ENCODE data around the gene PSMD4. TPM values are rescaled to one million over a fixed set of nuclear protein-coding genes. Genes with fewer than 3 reads are reported as not detected.

Gene PSMD4
- total RNA-seq, 6 donors from 2014 or later: 102 to 132 (median 119) TPM

GRCh38 chr1:151277249-151277648 is 22.7 kb downstream of the PSMD4 start:
- no peak overlapping the region for H3K4me3 ChIP-seq
- WGBS, 2 donors: 53 to 62% methylated on average over 2 of the region's 2 CpGs
- peaks cover 0 to 9% (median 2%) of the 10 kb centered on the region in 4 donors for H3K36me3 ChIP-seq
- DNase-seq (no peak), ATAC-seq (ENCODE audit: low FRiP score in 2 of 2) (no peak)
- TF ChIP-seq EP300 (IDR thresholded peaks at IDR 0.05) (no peak), POLR2A (IDR thresholded peaks at IDR 0.05) (no peak), POLR2AphosphoS5 (IDR thresholded peaks at IDR 0.05) (peak in 1 of 2 donors; percentile 15), CTCF (IDR thresholded peaks at IDR 0.05) (no peak)
- H3K27me3 ChIP-seq: no peaks in the 10 kb centered on the region
- H3K27ac ChIP-seq: peak overlapping the region in 1 of 4 donors; percentile 67
- peaks cover 5 to 14% (median 8%) of the 10 kb centered on the region in 4 donors for H3K4me1 ChIP-seq
- no peaks in the 10 kb centered on the region for H3K9me3 ChIP-seq

GRCh38 chr1:151281225-151281968 is 26.9 kb downstream of the PSMD4 start:
- peaks cover 2 to 16% (median 7%) of the 10 kb centered on the region in 4 donors for H3K36me3 ChIP-seq
- TF ChIP-seq POLR2A (IDR thresholded peaks at IDR 0.05) (peak in 3 of 4 donors; percentile 57 to 82 (median 66)), POLR2AphosphoS5 (IDR thresholded peaks at IDR 0.05) (peak; percentile 68 to 89), CTCF (IDR thresholded peaks at IDR 0.05) (peak in 4 of 6 experiments; percentile 33 to 66 (median 54)), EP300 (IDR thresholded peaks at IDR 0.05) (peak in 1 of 4 donors; percentile 58)
- DNase-seq: peak; percentile 94 to 95
- peak; percentile 91 to 93 for ATAC-seq (ENCODE audit: low FRiP score in 2 of 2)
- H3K9me3 ChIP-seq: no peaks in the 10 kb centered on the region
- H3K27ac ChIP-seq: peak overlapping the region; percentile 98
- 0% methylated on average over 23 to 48 of the region's 48 CpGs for WGBS, 2 donors
- H3K27me3 ChIP-seq: no peaks in the 10 kb centered on the region
- peaks cover 16 to 31% (median 21%) of the 10 kb centered on the region in 4 donors for H3K4me1 ChIP-seq
- peak overlapping the region; percentile 44 to 87 (median 80) for H3K4me3 ChIP-seq

- DNase-seq (peak; percentile 99 to 100), ATAC-seq (ENCODE audit: low FRiP score in 2 of 2) (peak; percentile 94 to 98)
- Histone ChIP-seq H3K4me1 (peaks cover 16 to 31% (median 21%) of the 10 kb centered on the region in 4 donors), H3K4me3 (peak within 1 kb of the TSS; percentile 77 to 97 (median 84)), H3K27me3 (no peaks in the 10 kb centered on the region), H3K9me3 (no peaks in the 10 kb centered on the region), H3K36me3 (peaks cover 11 to 25% (median 16%) of the 10 kb centered on the region in 4 donors), H3K27ac (peak within 1 kb of the TSS; percentile 98)
- TF ChIP-seq CTCF (IDR thresholded peaks at IDR 0.05): peak in 1 of 6 experiments; percentile 5
- TF ChIP-seq POLR2AphosphoS5 (IDR thresholded peaks at IDR 0.05): peak; percentile 75 to 76
- peak; percentile 44 to 85 (median 82) for TF ChIP-seq POLR2A (IDR thresholded peaks at IDR 0.05)
- TF ChIP-seq EP300 (IDR thresholded peaks at IDR 0.05): no peak
- WGBS, 2 donors: 0% methylated on average over 23 to 28 of the region's 74 CpGs
Observed at GRCh38 chr1:151281969-151282882, 27.7 kb downstream of the PSMD4 start, which contains the start of gene ZNF687. Gene ZNF687 (plus strand): TSS chr1:151282299. CDS start chr1:151286292, 3,993 bp downstream.

- ATAC-seq (ENCODE audit: low FRiP score in 2 of 2) (no peak), DNase-seq (peak in 1 of 2 donors; percentile 60)
- no peaks in the 10 kb centered on the region for H3K27me3 ChIP-seq
- H3K4me3 ChIP-seq: peak overlapping the region; percentile 77 to 97 (median 84)
- TF ChIP-seq POLR2A (IDR thresholded peaks at IDR 0.05) (no peak), EP300 (IDR thresholded peaks at IDR 0.05) (no peak), POLR2AphosphoS5 (IDR thresholded peaks at IDR 0.05) (no peak), CTCF (IDR thresholded peaks at IDR 0.05) (no peak)
- peaks cover 16 to 23% (median 18%) of the 10 kb centered on the region in 4 donors for H3K4me1 ChIP-seq
- WGBS, 2 donors: 8 to 22% methylated on average over 15 to 38 of the region's 44 CpGs
- peaks cover 13 to 33% (median 25%) of the 10 kb centered on the region in 4 donors for H3K36me3 ChIP-seq
- H3K27ac ChIP-seq: peak overlapping the region; percentile 98
- H3K9me3 ChIP-seq: no peaks in the 10 kb centered on the region
Observed at GRCh38 chr1:151282883-151283725, 28.6 kb downstream of the PSMD4 start.

All from upper lobe of left lung (tissue), 6 donors.